ENCODE results near the gene SUSD6.
A peak's percentile ranks its signal among the peaks of the same experiment; 100 is the strongest.
"Not testable (repeated sequence)": the region's sequence is repeated elsewhere in the genome, so short reads cannot be mapped to it uniquely, and the experiment has no call there.

Gene SUSD6

GRCh38 chr14:69715725-69716477 lies 104.5 kb downstream of the SUSD6 start:
- H3F3A ChIP-seq (ENCODE audit: insufficient read depth, low read length), result peaks cover 15% of the 10 kb centered on the region
- peaks cover 40% of the 10 kb centered on the region for H3K4me1 ChIP-seq (ENCODE audit: low read length)
- no peaks in the 10 kb centered on the region for H4K20me1 ChIP-seq (ENCODE audit: insufficient read depth, low read length)
- 0 out of 2 replicates have a peak overlapping the region, but pooled peaks have one; percentile 21 for H3K4me2 ChIP-seq (ENCODE audit: low read depth, low read length)
- peaks cover 5% of the 10 kb centered on the region; the same call in 1 of the 2 replicates for H3K79me2 ChIP-seq (ENCODE audit: low read length)
- DNase-seq, result no peak
- H3K9ac ChIP-seq (ENCODE audit: low read length), result no peak overlapping the region
- no peak overlapping the region for H2AFZ ChIP-seq (ENCODE audit: low read length)
- TF ChIP-seq EZH2phosphoT487 (IDR thresholded peaks at IDR 0.05; ENCODE audit: low read length), result no peak
- no peak for TF ChIP-seq CTCF (IDR thresholded peaks at IDR 0.05; ENCODE audit: low read length)
- no peak for TF ChIP-seq EZH2 (optimal IDR thresholded peaks at IDR 0.05; ENCODE audit: low read depth, low read length)
- no peaks in the 10 kb centered on the region for H3K27me3 ChIP-seq (replicated peaks; ENCODE audit: insufficient read depth, low read length)
- H3K27ac ChIP-seq (ENCODE audit: low read length), result peak overlapping the region; percentile 38; the same call in 1 of the 2 replicates
- H3K36me3 ChIP-seq (replicated peaks; ENCODE audit: insufficient read depth, low read length), result no peaks in the 10 kb centered on the region
- H3K9me3 ChIP-seq (replicated peaks; ENCODE audit: insufficient read depth, low read length), result no peaks in the 10 kb centered on the region
- H3K9me2 ChIP-seq (replicated peaks; ENCODE audit: insufficient read depth, low read length), result no peaks in the 10 kb centered on the region
- H3K4me3 ChIP-seq (ENCODE audit: low read length), result no peak overlapping the region

DNA sequence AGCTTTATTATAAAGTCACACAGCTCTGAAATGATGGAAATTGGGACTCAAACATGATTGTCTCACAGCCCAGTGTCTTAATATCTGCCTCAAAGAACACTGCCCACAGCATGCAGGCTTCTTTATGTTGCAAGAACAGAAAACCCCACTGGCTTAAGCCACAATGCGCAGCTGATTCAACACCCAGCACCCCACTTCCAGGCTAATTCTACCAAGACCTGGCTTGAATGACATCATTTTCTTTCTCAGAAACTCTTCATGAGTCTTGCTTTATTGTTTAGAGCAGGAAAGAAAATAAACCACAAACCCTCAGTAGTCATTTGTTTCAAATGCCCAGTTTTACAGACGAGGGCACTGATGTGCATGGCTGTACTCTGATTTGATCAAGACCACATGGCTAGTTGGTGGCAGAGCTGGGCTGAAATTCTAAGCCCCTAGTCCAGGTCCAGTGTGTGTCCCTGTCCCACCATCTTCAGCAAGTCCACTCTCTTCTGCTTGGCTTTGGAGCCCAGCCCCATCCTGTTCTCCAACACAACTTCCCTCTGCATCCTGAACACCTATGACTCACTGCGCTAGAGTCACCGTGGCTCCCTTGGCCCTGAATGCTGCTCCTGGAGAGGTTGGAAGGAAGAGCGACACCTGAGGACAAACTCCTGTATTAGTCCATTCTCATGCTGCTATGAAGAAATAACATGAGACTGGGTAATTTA lies 105.2 kb downstream of the SUSD6 start:
- Histone ChIP-seq H3K27me3 (replicated peaks; ENCODE audit: insufficient read depth, low read length) (no peaks in the 10 kb centered on the region), H3K9ac (ENCODE audit: low read length) (no peak overlapping the region), H3K27ac (ENCODE audit: low read length) (peak overlapping the region; percentile 43; the same call in 1 of the 2 replicates), H3K9me3 (replicated peaks; ENCODE audit: insufficient read depth, low read length) (no peaks in the 10 kb centered on the region), H3K4me1 (ENCODE audit: low read length) (peaks cover 39% of the 10 kb centered on the region), H3K4me3 (ENCODE audit: low read length) (no peak overlapping the region), H4K20me1 (ENCODE audit: insufficient read depth, low read length) (no peaks in the 10 kb centered on the region), H3K79me2 (ENCODE audit: low read length) (peaks cover 5% of the 10 kb centered on the region; the same call in 1 of the 2 replicates), H3K36me3 (replicated peaks; ENCODE audit: insufficient read depth, low read length) (no peaks in the 10 kb centered on the region), H2AFZ (ENCODE audit: low read length) (no peak overlapping the region), H3K4me2 (ENCODE audit: low read depth, low read length) (0 out of 2 replicates have a peak overlapping the region, but pooled peaks have one; percentile 21), H3K9me2 (replicated peaks; ENCODE audit: insufficient read depth, low read length) (no peaks in the 10 kb centered on the region), H3F3A (ENCODE audit: insufficient read depth, low read length) (peaks cover 15% of the 10 kb centered on the region)
- peak; percentile 34 for DNase-seq
- no peak for TF ChIP-seq EZH2phosphoT487 (IDR thresholded peaks at IDR 0.05; ENCODE audit: low read length)
- TF ChIP-seq EZH2 (optimal IDR thresholded peaks at IDR 0.05; ENCODE audit: low read depth, low read length), result no peak
- no peak for TF ChIP-seq CTCF (IDR thresholded peaks at IDR 0.05; ENCODE audit: low read length)

DNA sequence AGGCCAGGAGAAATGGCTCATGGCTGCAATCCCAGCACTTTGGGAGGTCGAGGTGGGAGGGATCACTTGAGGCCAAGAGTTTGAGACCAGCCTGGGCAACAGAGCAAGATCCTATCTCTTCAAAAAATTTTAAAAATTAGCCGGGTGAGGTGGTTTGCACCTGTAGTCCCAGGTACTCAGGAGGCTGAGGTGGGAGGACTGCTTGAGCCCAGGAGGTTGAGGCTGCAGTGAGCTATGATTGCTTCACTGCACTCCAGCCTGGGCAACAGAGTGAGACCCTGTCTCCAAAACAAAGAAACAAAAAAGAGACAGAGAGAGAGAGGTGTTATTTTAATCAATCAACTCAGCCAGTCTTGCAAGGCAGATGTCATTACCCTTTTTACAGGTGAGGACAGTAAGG lies 107.2 kb downstream of the SUSD6 start:
- not testable (repeated sequence) for H3K4me2 ChIP-seq (ENCODE audit: low read depth, low read length); H3K9me3 ChIP-seq (replicated peaks; ENCODE audit: insufficient read depth, low read length); H3F3A ChIP-seq (ENCODE audit: insufficient read depth, low read length); H3K9ac ChIP-seq (ENCODE audit: low read length); H3K27ac ChIP-seq (ENCODE audit: low read length); H4K20me1 ChIP-seq (ENCODE audit: insufficient read depth, low read length); H3K79me2 ChIP-seq (ENCODE audit: low read length); H3K9me2 ChIP-seq (replicated peaks; ENCODE audit: insufficient read depth, low read length); H3K4me3 ChIP-seq (ENCODE audit: low read length); H2AFZ ChIP-seq (ENCODE audit: low read length); DNase-seq; H3K36me3 ChIP-seq (replicated peaks; ENCODE audit: insufficient read depth, low read length); H3K27me3 ChIP-seq (replicated peaks; ENCODE audit: insufficient read depth, low read length)
- H3K4me1 ChIP-seq (ENCODE audit: low read length), result peaks cover 20% of the 10 kb centered on the region

Measured in MM.1S (cell line).